Esophagus squamous epithelium (tissue), 5 donors: Measurements from ENCODE around the gene HNRNPDL. TPM values are rescaled to one million over a fixed set of nuclear protein-coding genes. Genes with fewer than 3 reads are reported as not detected.
"Not testable (repeated sequence)": the region's sequence is repeated elsewhere in the genome, so short reads cannot be mapped to it uniquely, and the experiment has no call there.

Experiments
- DNase-seq: peaks from one replicate; lab custom pipeline; 2025; lab: John Stamatoyannopoulos, UW
- H3K27ac ChIP-seq, 4 donors: fragments of 200-600 bp; sonication (generic); one replicate each; pipeline ENCODE4 v1.5.1; 2016 to 2019; ENCODE audit warnings: mild to moderate bottlenecking in 1 of 4
- H3K27me3 ChIP-seq, 4 donors: fragments of 200-600 bp; sonication (generic); 1 replicate in 3 of 4; 2 replicates in 1 of 4; pipeline versions ENCODE4 v1.5.1 to v1.6.0; 2017 to 2021; ENCODE audit warnings: antibody characterized with exemption in 1 of 4
- H3K36me3 ChIP-seq, 3 donors: fragments of 200-600 bp; sonication (generic); one replicate each; pipeline ENCODE4 v1.5.1; 2016 to 2019
- H3K4me1 ChIP-seq, 3 donors: fragments of 200-600 bp; sonication (generic); one replicate each; pipeline ENCODE4 v1.5.1; 2017 to 2019
- H3K4me3 ChIP-seq, 4 donors: fragments of 200-600 bp; sonication (generic); 1 replicate in 3 of 4; 2 replicates in 1 of 4; pipeline ENCODE4 v1.5.1; 2016 to 2019; ENCODE audit warnings: mild to moderate bottlenecking in 2 of 4, moderate library complexity in 1 of 4
- H3K9me3 ChIP-seq, 3 donors: fragments of 200-600 bp; sonication (generic); one replicate each; pipeline ENCODE4 v1.5.1; 2016 to 2019
- POLR2A ChIP-seq, 4 donors: fragments of 450-650 bp; IDR thresholded peaks; one replicate each; pipeline ENCODE4 v1.6.1; 2017; ENCODE audit warnings: antibody characterized with exemption in 4 of 4, mild to moderate bottlenecking in 4 of 4, moderate library complexity in 3 of 4
- WGBS, 2 donors: methylation state at CpG; one replicate each; pipeline ENCODE4 v1.1.5; 2018; 5-methylcytosine and 5-hydroxymethylcytosine counted together
- intact Hi-C: fragments of 100-400 bp; cut with DNase I; formaldehyde crosslinking; loops from one replicate; pipeline ENCODE4 v1.15.0; 2022
- total RNA-seq, 4 donors: library from RNA; depleted of rRNA; stranded (reverse); fragments of >200 nt; gene quantifications; one replicate each; pipeline ENCODE4 v1.1.0, GENCODE V29; 2016
- TF ChIP-seq, protein P1 (sequence below), 6 experiments: fragments of 450-650 bp in 4 of 6; fragments of 200-600 bp in 2 of 6; sonication (generic) in 2 of 6; IDR thresholded peaks; one replicate each; pipeline ENCODE4 v1.5.1; 2016 to 2019; ENCODE audit warnings: antibody characterized with exemption in 6 of 6, mild to moderate bottlenecking in 4 of 6, moderate library complexity in 4 of 6
- donor health status: DM: yes; HTN: yes; CAD: no.

The HNRNPDL gene
- 100 to 1,000 TPM in 3 of 4 donors, 10 to 100 TPM in 1; 69.1 to 201 (median 133) TPM for total RNA-seq

DNA sequence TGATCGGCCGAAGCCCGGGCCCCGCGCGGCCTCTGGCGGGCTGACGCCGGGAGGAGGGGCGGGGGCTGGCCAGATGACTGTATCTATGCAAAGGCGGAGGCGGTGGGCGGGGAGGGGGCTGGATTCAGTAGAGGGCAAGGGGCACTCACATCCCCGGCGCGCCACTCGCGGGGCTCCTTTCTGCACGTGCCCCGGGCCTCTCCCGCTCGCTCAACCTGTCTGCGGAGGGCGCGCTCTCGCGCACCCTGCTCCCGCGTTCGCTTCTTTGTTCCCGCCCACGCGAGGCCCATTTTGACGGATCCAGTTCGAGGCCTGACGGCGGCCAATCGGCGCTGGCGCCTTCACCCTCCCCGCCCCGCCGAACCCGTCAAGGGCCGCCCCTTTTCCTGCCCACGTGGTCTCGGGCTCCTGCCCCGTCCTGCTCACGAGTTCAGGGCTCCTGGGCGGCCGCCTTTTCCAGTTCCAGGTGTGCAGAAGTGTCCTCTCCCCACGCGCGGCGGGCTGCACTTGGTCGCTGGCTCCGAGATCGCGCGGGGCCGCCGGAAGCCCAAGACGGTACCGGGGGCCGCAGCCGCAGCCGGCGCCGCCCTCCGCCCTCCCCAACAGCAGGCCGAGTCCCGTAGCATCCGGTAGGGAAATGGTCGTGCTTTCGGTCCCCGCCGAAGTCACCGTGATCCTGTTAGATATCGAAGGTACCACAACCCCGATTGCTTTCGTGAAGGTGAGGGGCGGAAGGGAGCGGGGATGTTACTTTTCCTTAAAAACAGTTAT lies at the start of gene HNRNPDL, which contains the start of gene ENOPH1:
Gene HNRNPDL (minus strand): TSS at position 270 of the 771 bp plus-strand sequence. CDS start 772 bp downstream, outside the sequence.
Gene ENOPH1 (plus strand): TSS at position 398 of the 771 bp plus-strand sequence. CDS start 240 bp downstream, at position 638.
- Histone ChIP-seq H3K4me3 (peak within 1 kb of the TSS; percentile 81 to 95 (median 85)), H3K36me3 (peaks cover 0 to 33% (median 15%) of the 10 kb centered on the region in 3 donors), H3K27me3 (no peaks in the 10 kb centered on the region), H3K4me1 (peaks cover 6 to 62% (median 31%) of the 10 kb centered on the region in 3 donors), H3K9me3 (no peaks in the 10 kb centered on the region), H3K27ac (peak within 1 kb of the TSS; percentile 97 to 100 (median 98))
- 0% methylated on average over 1 to 45 of the region's 83 CpGs for WGBS, 2 donors
- TF ChIP-seq, protein P1, sequence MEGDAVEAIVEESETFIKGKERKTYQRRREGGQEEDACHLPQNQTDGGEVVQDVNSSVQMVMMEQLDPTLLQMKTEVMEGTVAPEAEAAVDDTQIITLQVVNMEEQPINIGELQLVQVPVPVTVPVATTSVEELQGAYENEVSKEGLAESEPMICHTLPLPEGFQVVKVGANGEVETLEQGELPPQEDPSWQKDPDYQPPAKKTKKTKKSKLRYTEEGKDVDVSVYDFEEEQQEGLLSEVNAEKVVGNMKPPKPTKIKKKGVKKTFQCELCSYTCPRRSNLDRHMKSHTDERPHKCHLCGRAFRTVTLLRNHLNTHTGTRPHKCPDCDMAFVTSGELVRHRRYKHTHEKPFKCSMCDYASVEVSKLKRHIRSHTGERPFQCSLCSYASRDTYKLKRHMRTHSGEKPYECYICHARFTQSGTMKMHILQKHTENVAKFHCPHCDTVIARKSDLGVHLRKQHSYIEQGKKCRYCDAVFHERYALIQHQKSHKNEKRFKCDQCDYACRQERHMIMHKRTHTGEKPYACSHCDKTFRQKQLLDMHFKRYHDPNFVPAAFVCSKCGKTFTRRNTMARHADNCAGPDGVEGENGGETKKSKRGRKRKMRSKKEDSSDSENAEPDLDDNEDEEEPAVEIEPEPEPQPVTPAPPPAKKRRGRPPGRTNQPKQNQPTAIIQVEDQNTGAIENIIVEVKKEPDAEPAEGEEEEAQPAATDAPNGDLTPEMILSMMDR (IDR thresholded peaks at IDR 0.05): peak in 1 of 6 experiments; percentile 21
- peak in 3 of 4 donors; percentile 57 to 74 (median 59) for TF ChIP-seq POLR2A (IDR thresholded peaks at IDR 0.05)
- peak; percentile 74 for DNase-seq
- intact Hi-C loops: no loop called here

DNA sequence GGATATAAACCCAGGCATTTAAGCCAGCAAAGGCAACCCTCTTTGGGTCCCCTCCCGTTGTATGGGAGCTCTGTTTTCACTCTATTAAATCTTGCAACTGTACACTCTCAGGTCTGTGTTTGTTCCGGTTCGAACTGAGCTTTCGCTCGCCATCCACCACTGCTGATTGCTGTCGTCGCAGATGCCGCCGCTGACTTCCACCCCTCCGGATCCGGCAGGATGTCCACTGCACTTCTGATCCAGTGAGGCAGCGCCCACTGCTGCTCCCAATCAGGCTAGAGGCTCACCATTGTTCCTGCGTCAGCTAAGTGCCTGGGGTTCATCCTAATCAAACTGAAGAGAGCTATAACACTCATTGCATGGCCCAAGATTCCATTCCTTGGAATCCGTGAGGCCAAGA lies 49.3 kb upstream of the HNRNPDL start:
- peaks cover 0 to 12% (median 0%) of the 10 kb centered on the region in 3 donors for H3K4me1 ChIP-seq
- H3K9me3 ChIP-seq: no peaks in the 10 kb centered on the region
- H3K4me3 ChIP-seq: no peak overlapping the region
- TF ChIP-seq POLR2A (IDR thresholded peaks at IDR 0.05): no peak
- TF ChIP-seq, protein P1 (IDR thresholded peaks at IDR 0.05): no peak
- intact Hi-C loops: no loop called here
- no peaks in the 10 kb centered on the region for H3K36me3 ChIP-seq
- H3K27ac ChIP-seq: no peak overlapping the region
- WGBS, 2 donors: 93 to 96% methylated on average over 13 of the region's 14 CpGs
- DNase-seq: no peak
- H3K27me3 ChIP-seq: no peaks in the 10 kb centered on the region

DNA sequence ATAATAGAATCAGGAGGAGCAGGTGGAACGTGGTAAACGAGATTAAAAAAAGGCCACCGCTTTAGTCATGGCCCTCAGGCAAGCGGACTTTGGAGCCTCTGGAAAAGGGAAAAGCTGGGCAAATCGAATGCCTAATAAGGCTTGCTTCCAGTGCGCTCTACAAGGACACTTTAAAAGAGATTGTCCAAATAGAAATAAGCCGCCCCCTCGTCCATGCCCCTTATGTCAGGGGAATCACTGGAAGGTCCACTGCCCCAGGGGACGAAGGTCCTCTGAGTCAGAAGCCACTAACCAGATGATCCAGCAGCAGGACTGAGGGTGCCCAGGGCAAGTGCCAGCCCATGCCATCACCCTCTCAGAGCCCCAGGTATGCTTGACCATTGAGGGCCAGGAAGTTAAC lies 47.2 kb upstream of the HNRNPDL start:
- DNase-seq, H3K4me3 ChIP-seq, H3K9me3 ChIP-seq, intact Hi-C loops, H3K27me3 ChIP-seq, H3K36me3 ChIP-seq, H3K27ac ChIP-seq: not testable (repeated sequence)
- WGBS, 2 donors: 57 to 60% methylated on average over 6 to 8 of the region's 9 CpGs
- peaks cover 0 to 12% (median 0%) of the 10 kb centered on the region in 3 donors for H3K4me1 ChIP-seq

DNA sequence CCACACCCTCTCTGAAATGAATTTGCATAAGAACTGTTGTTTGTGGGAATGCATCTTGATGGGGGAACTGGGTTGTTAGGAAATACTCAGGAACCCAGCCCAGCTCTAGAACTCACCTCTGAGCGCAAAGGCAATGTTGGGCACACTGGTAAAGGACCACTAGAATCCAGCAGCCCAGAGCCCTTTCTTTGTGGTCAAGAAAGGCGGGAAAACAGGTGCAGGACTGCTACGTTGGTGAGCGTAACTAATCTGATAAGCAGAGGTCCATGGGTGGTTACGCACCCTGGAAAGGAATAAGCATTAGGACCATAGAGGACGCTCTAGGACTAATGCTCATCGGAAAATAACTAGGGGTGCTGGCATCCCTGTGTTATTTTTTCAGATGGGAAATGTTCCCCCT lies 45.7 kb upstream of the HNRNPDL start:
- H3K9me3 ChIP-seq, DNase-seq, H3K4me3 ChIP-seq, H3K27ac ChIP-seq, H3K36me3 ChIP-seq, intact Hi-C loops, H3K27me3 ChIP-seq: not testable (repeated sequence)
- H3K4me1 ChIP-seq: peaks cover 0 to 12% (median 0%) of the 10 kb centered on the region in 3 donors
- WGBS, 2 donors: 91 to 93% methylated on average over 7 of the region's 7 CpGs

DNA sequence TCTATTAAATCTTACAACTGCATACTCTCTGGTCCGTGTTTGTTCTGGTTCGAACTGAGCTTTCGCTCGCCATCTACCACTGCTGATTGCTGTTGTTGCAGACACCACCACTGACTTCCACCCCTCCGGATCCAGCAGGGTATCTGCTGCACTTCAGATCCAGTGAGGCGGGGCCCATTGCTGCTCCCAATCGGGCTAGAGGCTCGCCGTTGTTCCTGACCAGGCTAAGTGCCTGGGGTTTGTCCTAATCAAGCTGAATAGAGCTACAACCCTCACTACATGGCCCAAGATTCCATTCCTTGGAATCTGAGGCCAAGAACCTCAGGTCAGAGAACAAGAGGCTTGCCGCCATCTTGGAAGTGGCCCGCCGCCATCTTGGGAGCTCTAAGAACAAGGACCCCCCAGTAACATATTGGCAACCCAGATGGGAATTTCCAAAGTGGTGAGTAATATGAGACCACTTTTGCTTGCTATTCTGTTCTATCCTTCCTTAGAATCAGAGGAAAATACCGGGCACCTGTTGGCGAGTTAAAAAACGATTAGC lies 43.4 kb upstream of the HNRNPDL start:
- no peak overlapping the region for H3K27ac ChIP-seq
- TF ChIP-seq POLR2A (IDR thresholded peaks at IDR 0.05): no peak
- TF ChIP-seq, protein P1 (IDR thresholded peaks at IDR 0.05): no peak
- no peaks in the 10 kb centered on the region for H3K36me3 ChIP-seq
- H3K9me3 ChIP-seq: no peaks in the 10 kb centered on the region
- no peak for DNase-seq
- 94 to 98% methylated on average over 7 to 12 of the region's 15 CpGs for WGBS, 2 donors
- no peaks in the 10 kb centered on the region for H3K27me3 ChIP-seq
- no peak overlapping the region for H3K4me3 ChIP-seq
- peaks cover 0 to 22% (median 0%) of the 10 kb centered on the region in 3 donors for H3K4me1 ChIP-seq
- intact Hi-C loops: no loop called here

DNA sequence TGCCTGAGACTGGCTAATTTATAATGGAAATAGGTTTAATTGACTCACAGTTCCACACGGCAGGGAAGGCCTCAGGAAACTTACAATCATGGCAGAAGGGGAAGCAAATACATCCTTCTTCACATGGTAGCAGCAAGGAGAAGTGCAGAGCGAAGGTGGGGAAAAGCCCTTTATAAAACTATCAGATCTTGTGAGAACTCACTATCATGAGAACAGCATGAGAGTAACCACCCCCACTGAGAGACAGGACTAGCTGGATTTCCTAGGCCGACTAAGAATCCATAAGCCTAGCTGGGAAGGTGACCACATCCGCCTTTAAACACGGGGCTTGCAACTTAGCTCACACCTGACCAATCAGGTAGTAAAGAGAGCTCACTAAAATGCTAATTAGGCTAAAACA lies 42.8 kb upstream of the HNRNPDL start:
- H3K9me3 ChIP-seq, DNase-seq, intact Hi-C loops, H3K4me3 ChIP-seq, H3K27me3 ChIP-seq, H3K36me3 ChIP-seq: not testable (repeated sequence)
- Histone ChIP-seq H3K27ac (peak overlapping the region in 2 of 4 donors; percentile 30 to 39), H3K4me1 (peaks cover 0 to 22% (median 0%) of the 10 kb centered on the region in 3 donors)
- WGBS, 2 donors: 64 to 87% methylated on average over 5 of the region's 5 CpGs
